Nephron progenitor cell (in vitro differentiated cells): Measurements from ENCODE around the gene PROX2.

Experiments
- DNase-seq: peaks from one replicate; pipeline ENCODE4 v3.0.0; 2021
- H3K27ac Mint-ChIP-seq: 2 replicates; pipeline ENCODE4 v1.8.0; 2021; ENCODE audit warnings: mild to moderate bottlenecking, moderate library complexity, mixed read lengths
- H3K27me3 Mint-ChIP-seq: 2 replicates; pipeline ENCODE4 v1.8.0; 2021; ENCODE audit warnings: mild to moderate bottlenecking, low read depth, mixed read lengths; ENCODE audit not compliant: poor library complexity
- H3K36me3 Mint-ChIP-seq: 2 replicates; pipeline ENCODE4 v1.8.0; 2021; ENCODE audit warnings: low read depth, mixed read lengths
- H3K4me1 Mint-ChIP-seq: 2 replicates; pipeline ENCODE4 v1.8.0; 2021; ENCODE audit warnings: mixed read lengths
- H3K4me3 Mint-ChIP-seq: 2 replicates; pipeline ENCODE4 v1.8.0; 2021; ENCODE audit warnings: mild to moderate bottlenecking, moderate library complexity, mixed read lengths
- H3K9me3 Mint-ChIP-seq: 2 replicates; pipeline ENCODE4 v1.8.0; 2021; ENCODE audit warnings: mild to moderate bottlenecking, moderate library complexity, mixed read lengths
- TF ChIP-seq, protein P1 (sequence below): fragments of 200-600 bp; sonication (generic); IDR thresholded peaks from 2 replicates; pipeline ENCODE4 v1.5.0; 2021; ENCODE audit warnings: antibody characterized with exemption

Gene PROX2, protein sequence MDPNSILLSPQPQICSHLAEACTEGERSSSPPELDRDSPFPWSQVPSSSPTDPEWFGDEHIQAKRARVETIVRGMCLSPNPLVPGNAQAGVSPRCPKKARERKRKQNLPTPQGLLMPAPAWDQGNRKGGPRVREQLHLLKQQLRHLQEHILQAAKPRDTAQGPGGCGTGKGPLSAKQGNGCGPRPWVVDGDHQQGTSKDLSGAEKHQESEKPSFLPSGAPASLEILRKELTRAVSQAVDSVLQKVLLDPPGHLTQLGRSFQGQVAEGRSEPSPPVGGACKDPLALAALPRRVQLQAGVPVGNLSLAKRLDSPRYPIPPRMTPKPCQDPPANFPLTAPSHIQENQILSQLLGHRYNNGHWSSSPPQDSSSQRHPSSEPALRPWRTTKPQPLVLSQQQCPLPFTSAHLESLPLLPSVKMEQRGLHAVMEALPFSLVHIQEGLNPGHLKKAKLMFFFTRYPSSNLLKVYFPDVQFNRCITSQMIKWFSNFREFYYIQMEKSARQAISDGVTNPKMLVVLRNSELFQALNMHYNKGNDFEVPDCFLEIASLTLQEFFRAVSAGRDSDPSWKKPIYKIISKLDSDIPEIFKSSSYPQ

DNA sequence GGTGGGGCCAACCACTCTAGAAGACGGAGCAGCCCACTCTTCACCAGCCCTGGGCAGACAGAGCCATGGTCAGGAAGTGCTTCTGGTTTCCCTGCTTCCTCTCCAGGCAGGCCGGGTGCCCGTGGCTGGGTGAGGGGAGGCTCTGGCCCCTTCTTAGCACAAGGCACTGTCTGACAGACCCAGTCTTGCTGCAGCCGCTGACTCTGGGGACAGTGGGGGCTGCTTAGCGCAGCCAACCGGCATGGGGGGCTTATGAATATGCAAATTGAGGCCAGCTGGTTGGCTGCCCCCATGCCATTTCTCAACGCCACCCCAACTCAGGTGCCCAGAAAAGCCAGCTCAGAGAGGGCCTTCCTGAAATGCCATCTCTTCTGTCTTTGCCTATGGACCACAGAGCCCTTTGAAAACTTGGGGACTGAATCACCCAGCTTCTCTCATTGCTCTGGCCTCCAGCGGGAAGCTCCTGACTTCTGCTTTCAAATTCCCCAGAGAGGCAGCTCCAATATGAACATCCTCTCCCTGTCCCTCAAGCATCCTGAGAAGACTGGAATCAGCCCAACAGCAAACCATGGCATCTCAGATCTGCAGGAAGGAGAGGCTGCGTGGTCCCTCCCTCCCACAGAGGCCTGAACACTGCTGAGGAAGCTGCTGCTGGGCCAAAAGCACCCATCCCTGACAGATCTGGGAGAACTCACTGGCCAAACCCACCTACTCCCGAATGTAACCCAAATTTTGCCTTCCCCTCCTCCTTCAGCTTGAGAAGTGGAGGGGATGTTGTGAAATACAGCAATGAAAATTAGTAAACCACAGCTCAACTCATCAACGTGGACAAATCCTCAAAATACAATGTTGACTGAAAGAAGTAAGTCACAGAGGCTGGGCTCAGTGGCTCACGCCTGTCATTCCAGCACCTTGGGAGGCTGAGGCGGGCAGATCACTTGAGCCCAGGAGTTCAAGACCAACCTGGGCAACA is at the start of gene PROX2:
Gene PROX2, minus strand, starts transcription at position 205 of the 973 bp plus-strand sequence. CDS start 12,311 bp downstream, outside the sequence.
- no peak for DNase-seq
- H3K4me1 Mint-ChIP-seq = peaks cover 21% of the 10 kb centered on the region
- H3K4me3 Mint-ChIP-seq = no peak within 1 kb of the TSS
- H3K27me3 Mint-ChIP-seq = peaks cover 23% of the 10 kb centered on the region
- H3K9me3 Mint-ChIP-seq = no peaks in the 10 kb centered on the region
- TF ChIP-seq, protein P1, sequence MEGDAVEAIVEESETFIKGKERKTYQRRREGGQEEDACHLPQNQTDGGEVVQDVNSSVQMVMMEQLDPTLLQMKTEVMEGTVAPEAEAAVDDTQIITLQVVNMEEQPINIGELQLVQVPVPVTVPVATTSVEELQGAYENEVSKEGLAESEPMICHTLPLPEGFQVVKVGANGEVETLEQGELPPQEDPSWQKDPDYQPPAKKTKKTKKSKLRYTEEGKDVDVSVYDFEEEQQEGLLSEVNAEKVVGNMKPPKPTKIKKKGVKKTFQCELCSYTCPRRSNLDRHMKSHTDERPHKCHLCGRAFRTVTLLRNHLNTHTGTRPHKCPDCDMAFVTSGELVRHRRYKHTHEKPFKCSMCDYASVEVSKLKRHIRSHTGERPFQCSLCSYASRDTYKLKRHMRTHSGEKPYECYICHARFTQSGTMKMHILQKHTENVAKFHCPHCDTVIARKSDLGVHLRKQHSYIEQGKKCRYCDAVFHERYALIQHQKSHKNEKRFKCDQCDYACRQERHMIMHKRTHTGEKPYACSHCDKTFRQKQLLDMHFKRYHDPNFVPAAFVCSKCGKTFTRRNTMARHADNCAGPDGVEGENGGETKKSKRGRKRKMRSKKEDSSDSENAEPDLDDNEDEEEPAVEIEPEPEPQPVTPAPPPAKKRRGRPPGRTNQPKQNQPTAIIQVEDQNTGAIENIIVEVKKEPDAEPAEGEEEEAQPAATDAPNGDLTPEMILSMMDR = no peak
- no peak within 1 kb of the TSS for H3K27ac Mint-ChIP-seq
- H3K36me3 Mint-ChIP-seq = no peaks in the 10 kb centered on the region

DNA sequence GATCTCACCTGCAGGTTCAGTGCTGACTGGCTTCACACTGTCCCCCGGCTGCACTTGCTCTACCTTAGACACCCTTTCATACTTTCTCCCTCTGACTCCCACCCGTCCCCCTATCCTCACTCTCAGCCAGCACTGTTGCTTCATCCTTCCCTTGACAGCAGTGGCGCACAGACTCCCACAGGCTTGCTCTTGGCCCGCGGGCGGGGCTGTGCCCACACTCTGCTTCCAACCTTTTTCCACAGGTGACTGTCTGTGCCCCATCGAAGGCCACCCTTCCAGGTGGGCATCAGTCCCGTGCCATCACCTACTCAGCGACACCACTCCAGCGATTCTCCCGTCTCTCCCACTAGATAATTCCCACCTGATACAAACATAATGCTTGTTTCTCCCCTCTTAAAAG is 48.1 kb upstream of the PROX2 start:
- H3K27ac Mint-ChIP-seq = no peak overlapping the region
- TF ChIP-seq, protein P1 = no peak
- peaks cover 9% of the 10 kb centered on the region for H3K4me1 Mint-ChIP-seq
- peak overlapping the region; percentile 20 for H3K4me3 Mint-ChIP-seq
- no peak for DNase-seq
- no peaks in the 10 kb centered on the region for H3K36me3 Mint-ChIP-seq
- peaks cover 60% of the 10 kb centered on the region for H3K27me3 Mint-ChIP-seq
- no peaks in the 10 kb centered on the region for H3K9me3 Mint-ChIP-seq

DNA sequence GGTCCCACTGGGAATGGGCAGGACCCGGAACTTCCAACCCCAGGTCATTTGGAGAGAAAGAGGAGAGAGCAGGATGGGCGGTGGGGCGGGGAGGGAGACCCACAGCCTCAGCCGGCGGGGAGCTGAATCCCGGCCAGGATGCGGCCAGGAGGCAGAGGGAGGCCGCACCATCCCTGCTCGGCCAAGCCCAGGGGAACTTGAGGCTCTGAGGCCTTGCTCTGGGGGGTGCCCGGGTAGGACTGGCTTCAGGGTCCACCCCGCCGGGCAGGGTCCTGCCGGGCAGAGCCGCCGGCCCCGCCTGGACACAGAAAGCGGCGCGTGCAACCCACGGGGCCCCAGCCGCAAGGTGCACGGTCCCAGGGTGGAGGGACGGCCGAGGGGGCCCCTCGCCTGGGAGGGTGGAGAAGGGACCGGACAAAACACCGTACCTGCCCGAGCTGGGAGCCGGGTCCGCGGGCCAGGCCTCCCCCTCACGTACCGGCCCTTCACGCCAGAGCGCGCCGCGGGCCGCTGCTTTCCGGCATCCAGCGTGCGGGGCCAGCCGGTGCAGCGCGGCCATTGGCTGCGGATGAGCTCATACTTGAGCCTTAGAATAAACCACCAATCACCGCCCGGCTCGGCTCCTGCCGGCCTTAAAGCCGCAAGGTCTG is 46.9 kb upstream of the PROX2 start, which contains the start of gene RPS6KL1:
Gene RPS6KL1, minus strand, starts transcription at position 509 of the 650 bp plus-strand sequence. CDS start 1,719 bp downstream, outside the sequence.
- H3K27me3 Mint-ChIP-seq = peaks cover 57% of the 10 kb centered on the region
- DNase-seq = peak; percentile 88
- H3K36me3 Mint-ChIP-seq = no peaks in the 10 kb centered on the region
- H3K4me3 Mint-ChIP-seq = peak within 1 kb of the TSS; percentile 87
- no peak within 1 kb of the TSS for H3K27ac Mint-ChIP-seq
- TF ChIP-seq, protein P1 = no peak
- peaks cover 9% of the 10 kb centered on the region for H3K4me1 Mint-ChIP-seq
- H3K9me3 Mint-ChIP-seq = no peaks in the 10 kb centered on the region

DNA sequence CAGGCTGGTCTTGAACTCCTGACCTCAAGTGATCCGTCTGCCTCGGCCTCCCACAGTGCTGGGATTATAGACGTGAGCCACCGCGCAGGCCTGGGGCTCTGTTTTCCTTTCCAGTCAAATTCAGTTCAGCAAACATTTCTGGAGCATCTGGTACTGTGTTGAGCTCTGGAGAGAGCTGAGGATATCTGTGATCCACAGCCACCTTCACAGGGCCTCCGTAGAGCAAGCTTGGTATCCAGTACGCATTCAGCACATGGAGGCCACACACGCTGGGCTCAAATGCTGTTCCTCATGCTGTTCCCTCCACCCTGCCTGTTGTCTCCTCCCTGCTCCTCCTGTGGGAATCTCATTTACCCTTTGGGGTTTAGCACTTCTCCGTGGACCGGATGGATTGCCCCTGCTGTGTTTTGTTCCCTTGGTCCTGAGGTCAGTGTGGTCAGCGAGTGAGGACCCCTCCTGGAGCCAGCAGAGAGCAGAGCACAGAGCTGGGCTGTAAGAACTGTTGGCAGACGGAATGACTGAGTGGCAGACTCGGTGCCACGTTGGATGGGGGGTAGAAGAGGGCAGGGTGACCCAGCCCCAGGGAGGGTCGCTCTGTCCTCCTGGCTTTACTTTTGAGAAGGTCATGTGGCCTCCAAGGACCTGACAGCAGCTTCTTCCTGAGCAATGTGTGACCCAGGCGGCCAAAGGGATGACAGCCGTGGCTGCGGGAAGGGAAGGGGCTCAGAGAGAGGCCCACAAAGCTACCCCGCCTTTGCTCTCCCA is 46.2 kb upstream of the PROX2 start:
- no peak for DNase-seq
- TF ChIP-seq, protein P1 = no peak
- Mint-ChIP-seq H3K27ac (no peak overlapping the region), H3K4me3 (peak overlapping the region; percentile 87), H3K27me3 (peaks cover 50% of the 10 kb centered on the region), H3K4me1 (peaks cover 15% of the 10 kb centered on the region), H3K36me3 (no peaks in the 10 kb centered on the region), H3K9me3 (no peaks in the 10 kb centered on the region)
